Measurements from ENCODE around the gene MYMK.
A peak's percentile ranks its signal among the peaks of the same experiment; 100 is the strongest.

The MYMK gene

GRCh38 chr9:133571896-133572595 lies 47.3 kb upstream of the MYMK start:
- Histone ChIP-seq H2BK5ac (ENCODE audit: low read length) (no peak overlapping the region), H3K9ac (ENCODE audit: low read depth, low read length, poor library complexity) (no peak overlapping the region), H3K27me3 (ENCODE audit: control insufficient read depth in 3 of 3, insufficient read depth in 3 of 3, low read depth in 1 of 3, low read length in 3 of 3) (peaks cover 0 to 26% (median 0%) of the 10 kb centered on the region in 3 experiments), H3K18ac (ENCODE audit: low read length) (peak overlapping the region; percentile 48), H3K4me2 (ENCODE audit: insufficient read depth, low read length, poor library complexity, severe bottlenecking) (no peak overlapping the region), H2BK15ac (ENCODE audit: low read length) (peak overlapping the region; percentile 81), H3K14ac (ENCODE audit: low read length) (peak overlapping the region; percentile 56), H4K91ac (ENCODE audit: low read depth, low read length, poor library complexity) (no peak overlapping the region), H2BK120ac (ENCODE audit: low read depth, low read length) (peak overlapping the region; percentile 83), H3K79me1 (ENCODE audit: low read depth, low read length) (peaks cover 3% of the 10 kb centered on the region), H3K9me3 (replicated peaks in 1 of 2; ENCODE audit: control insufficient read depth in 2 of 2, insufficient read depth in 1 of 2, low read depth in 1 of 2, low read length in 2 of 2) (no peaks in the 10 kb centered on the region), H2AK5ac (ENCODE audit: low read depth, low read length) (no peak overlapping the region), H2AFZ (ENCODE audit: low read length) (no peak overlapping the region), H3K4me3 (ENCODE audit: low read length in 2 of 2) (no peak overlapping the region), H2BK12ac (ENCODE audit: low read length) (no peak overlapping the region), H4K8ac (ENCODE audit: low read depth, low read length) (no peak overlapping the region), H3K4me1 (ENCODE audit: control insufficient read depth in 2 of 2, insufficient read depth in 1 of 2, low read depth in 1 of 2, low read length in 2 of 2) (peaks cover 0 to 2% of the 10 kb centered on the region in 2 donors), H3K23ac (ENCODE audit: low read depth, low read length, poor library complexity) (peak overlapping the region; percentile 91), H3K4ac (ENCODE audit: low read length) (no peak overlapping the region), H3K36me3 (replicated peaks in 1 of 2; ENCODE audit: control insufficient read depth in 2 of 2, insufficient read depth in 2 of 2, low read length in 2 of 2) (no peaks in the 10 kb centered on the region), H3K27ac (replicated peaks; ENCODE audit: low read length) (no peak overlapping the region)
- no CpG with 5 or more reads among the region's 20 CpGs for WGBS, 2 donors (ENCODE audit: extremely low coverage in 2 of 2, insufficient read length in 2 of 2, insufficient replicate concordance in 1 of 2)
- no peak for DNase-seq (ENCODE audit: low spot score)

GRCh38 chr9:133571391-133571890 lies 46.7 kb upstream of the MYMK start:
- no peak overlapping the region for H4K91ac ChIP-seq (ENCODE audit: low read depth, low read length, poor library complexity)
- no peaks in the 10 kb centered on the region for H3K36me3 ChIP-seq (replicated peaks in 1 of 2; ENCODE audit: control insufficient read depth in 2 of 2, insufficient read depth in 2 of 2, low read length in 2 of 2)
- H3K4ac ChIP-seq (ENCODE audit: low read length) = peak overlapping the region; percentile 66
- H3K23ac ChIP-seq (ENCODE audit: low read depth, low read length, poor library complexity) = no peak overlapping the region
- peaks cover 3% of the 10 kb centered on the region for H3K79me1 ChIP-seq (ENCODE audit: low read depth, low read length)
- H2BK5ac ChIP-seq (ENCODE audit: low read length) = peak overlapping the region; percentile 87
- no peak overlapping the region for H3K9ac ChIP-seq (ENCODE audit: low read depth, low read length, poor library complexity)
- H3K9me3 ChIP-seq (replicated peaks in 1 of 2; ENCODE audit: control insufficient read depth in 2 of 2, insufficient read depth in 1 of 2, low read depth in 1 of 2, low read length in 2 of 2) = no peaks in the 10 kb centered on the region
- H3K14ac ChIP-seq (ENCODE audit: low read length) = no peak overlapping the region
- peak overlapping the region; percentile 73 for H2BK12ac ChIP-seq (ENCODE audit: low read length)
- H3K27me3 ChIP-seq (ENCODE audit: control insufficient read depth in 3 of 3, insufficient read depth in 3 of 3, low read depth in 1 of 3, low read length in 3 of 3) = peaks cover 0 to 26% (median 0%) of the 10 kb centered on the region in 3 experiments
- H3K18ac ChIP-seq (ENCODE audit: low read length) = peak overlapping the region; percentile 57
- no peak overlapping the region for H3K27ac ChIP-seq (replicated peaks; ENCODE audit: low read length)
- H3K4me3 ChIP-seq (ENCODE audit: low read length in 2 of 2) = no peak overlapping the region
- no peak overlapping the region for H2BK120ac ChIP-seq (ENCODE audit: low read depth, low read length)
- H3K4me2 ChIP-seq (ENCODE audit: insufficient read depth, low read length, poor library complexity, severe bottlenecking) = no peak overlapping the region
- H4K8ac ChIP-seq (ENCODE audit: low read depth, low read length) = peak overlapping the region; percentile 43
- DNase-seq (ENCODE audit: low spot score) = no peak
- WGBS, 2 donors (ENCODE audit: extremely low coverage in 2 of 2, insufficient read length in 2 of 2, insufficient replicate concordance in 1 of 2) = no CpG with 5 or more reads among the region's 9 CpGs
- H2AK5ac ChIP-seq (ENCODE audit: low read depth, low read length) = peak overlapping the region; percentile 63
- peak overlapping the region; percentile 97 for H2BK15ac ChIP-seq (ENCODE audit: low read length)
- no peak overlapping the region for H2AFZ ChIP-seq (ENCODE audit: low read length)
- peaks cover 0 to 2% of the 10 kb centered on the region in 2 donors for H3K4me1 ChIP-seq (ENCODE audit: control insufficient read depth in 2 of 2, insufficient read depth in 1 of 2, low read depth in 1 of 2, low read length in 2 of 2)

- Histone ChIP-seq H2BK15ac (ENCODE audit: low read length) (peak overlapping the region; percentile 97), H2BK12ac (ENCODE audit: low read length) (no peak overlapping the region), H3K4me1 (ENCODE audit: control insufficient read depth in 2 of 2, insufficient read depth in 1 of 2, low read depth in 1 of 2, low read length in 2 of 2) (peaks cover 0 to 2% of the 10 kb centered on the region in 2 donors), H3K18ac (ENCODE audit: low read length) (peak overlapping the region; percentile 51), H3K23ac (ENCODE audit: low read depth, low read length, poor library complexity) (peak overlapping the region; percentile 44), H4K8ac (ENCODE audit: low read depth, low read length) (no peak overlapping the region), H3K4ac (ENCODE audit: low read length) (no peak overlapping the region), H3K14ac (ENCODE audit: low read length) (no peak overlapping the region), H3K4me2 (ENCODE audit: insufficient read depth, low read length, poor library complexity, severe bottlenecking) (no peak overlapping the region), H2BK5ac (ENCODE audit: low read length) (peak overlapping the region; percentile 87), H3K9ac (ENCODE audit: low read depth, low read length, poor library complexity) (no peak overlapping the region), H3K36me3 (replicated peaks in 1 of 2; ENCODE audit: control insufficient read depth in 2 of 2, insufficient read depth in 2 of 2, low read length in 2 of 2) (no peaks in the 10 kb centered on the region), H3K9me3 (replicated peaks in 1 of 2; ENCODE audit: control insufficient read depth in 2 of 2, insufficient read depth in 1 of 2, low read depth in 1 of 2, low read length in 2 of 2) (no peaks in the 10 kb centered on the region), H2BK120ac (ENCODE audit: low read depth, low read length) (peak overlapping the region; percentile 28), H3K27me3 (ENCODE audit: control insufficient read depth in 3 of 3, insufficient read depth in 3 of 3, low read depth in 1 of 3, low read length in 3 of 3) (peaks cover 0 to 29% (median 0%) of the 10 kb centered on the region in 3 experiments), H4K91ac (ENCODE audit: low read depth, low read length, poor library complexity) (no peak overlapping the region), H2AFZ (ENCODE audit: low read length) (no peak overlapping the region), H3K4me3 (ENCODE audit: low read length in 2 of 2) (no peak overlapping the region), H2AK5ac (ENCODE audit: low read depth, low read length) (peak overlapping the region; percentile 74), H3K79me1 (ENCODE audit: low read depth, low read length) (peaks cover 3% of the 10 kb centered on the region), H3K27ac (replicated peaks; ENCODE audit: low read length) (no peak overlapping the region)
- no CpG with 5 or more reads among the region's 16 CpGs for WGBS, 2 donors (ENCODE audit: extremely low coverage in 2 of 2, insufficient read length in 2 of 2, insufficient replicate concordance in 1 of 2)
- DNase-seq (ENCODE audit: low spot score) = no peak
Observed at GRCh38 chr9:133570691-133571080, 45.9 kb upstream of the MYMK start.

- Histone ChIP-seq H3K4me3 (ENCODE audit: low read length in 2 of 2) (no peak overlapping the region), H3K23ac (ENCODE audit: low read depth, low read length, poor library complexity) (peak overlapping the region; percentile 44), H3K4me1 (ENCODE audit: control insufficient read depth in 2 of 2, insufficient read depth in 1 of 2, low read depth in 1 of 2, low read length in 2 of 2) (peaks cover 2 to 3% of the 10 kb centered on the region in 2 donors), H3K79me1 (ENCODE audit: low read depth, low read length) (peaks cover 3% of the 10 kb centered on the region), H2BK12ac (ENCODE audit: low read length) (no peak overlapping the region), H2BK5ac (ENCODE audit: low read length) (peak overlapping the region; percentile 87), H3K4ac (ENCODE audit: low read length) (no peak overlapping the region), H2BK15ac (ENCODE audit: low read length) (peak overlapping the region; percentile 97), H3K36me3 (replicated peaks in 1 of 2; ENCODE audit: control insufficient read depth in 2 of 2, insufficient read depth in 2 of 2, low read length in 2 of 2) (no peaks in the 10 kb centered on the region), H3K4me2 (ENCODE audit: insufficient read depth, low read length, poor library complexity, severe bottlenecking) (no peak overlapping the region), H3K27ac (replicated peaks; ENCODE audit: low read length) (no peak overlapping the region), H2AK5ac (ENCODE audit: low read depth, low read length) (peak overlapping the region; percentile 74), H2BK120ac (ENCODE audit: low read depth, low read length) (peak overlapping the region; percentile 28), H3K14ac (ENCODE audit: low read length) (no peak overlapping the region), H3K27me3 (ENCODE audit: control insufficient read depth in 3 of 3, insufficient read depth in 3 of 3, low read depth in 1 of 3, low read length in 3 of 3) (peaks cover 0 to 32% (median 0%) of the 10 kb centered on the region in 3 experiments), H4K8ac (ENCODE audit: low read depth, low read length) (peak overlapping the region; percentile 48), H3K9ac (ENCODE audit: low read depth, low read length, poor library complexity) (no peak overlapping the region), H3K18ac (ENCODE audit: low read length) (peak overlapping the region; percentile 77), H2AFZ (ENCODE audit: low read length) (no peak overlapping the region), H4K91ac (ENCODE audit: low read depth, low read length, poor library complexity) (no peak overlapping the region), H3K9me3 (replicated peaks in 1 of 2; ENCODE audit: control insufficient read depth in 2 of 2, insufficient read depth in 1 of 2, low read depth in 1 of 2, low read length in 2 of 2) (no peaks in the 10 kb centered on the region)
- WGBS, 2 donors (ENCODE audit: extremely low coverage in 2 of 2, insufficient read length in 2 of 2, insufficient replicate concordance in 1 of 2) = no CpG with 5 or more reads among the region's 36 CpGs
- DNase-seq (ENCODE audit: low spot score) = no peak
Observed at GRCh38 chr9:133569891-133570690, 45.3 kb upstream of the MYMK start.
